Endothelial cell (in vitro differentiated cells): ENCODE results near the gene RMP24.

ENCODE experiments used
- DNase-seq: peaks from one replicate; pipeline ENCODE4 v3.0.0; 2021; ENCODE audit warnings: low spot score
- H3K27ac Mint-ChIP-seq: one replicate; pipeline ENCODE4 v1.8.0; 2021; ENCODE audit warnings: mixed read lengths, inconsistent platforms; ENCODE audit not compliant: unreplicated experiment
- H3K27me3 Mint-ChIP-seq: one replicate; pipeline ENCODE4 v1.8.0; 2021; ENCODE audit warnings: mild to moderate bottlenecking, moderate library complexity, mixed read lengths, inconsistent platforms; ENCODE audit not compliant: unreplicated experiment
- H3K36me3 Mint-ChIP-seq: one replicate; pipeline ENCODE4 v1.8.0; 2021; ENCODE audit warnings: mild to moderate bottlenecking, low read depth, mixed read lengths, inconsistent platforms; ENCODE audit not compliant: unreplicated experiment
- H3K4me1 Mint-ChIP-seq: one replicate; pipeline ENCODE4 v1.8.0; 2021; ENCODE audit warnings: mild to moderate bottlenecking, mixed read lengths, inconsistent platforms; ENCODE audit not compliant: unreplicated experiment
- H3K4me3 Mint-ChIP-seq: one replicate; pipeline ENCODE4 v1.8.0; 2021; ENCODE audit warnings: mild to moderate bottlenecking, mixed read lengths, inconsistent platforms; ENCODE audit not compliant: unreplicated experiment
- H3K9me3 Mint-ChIP-seq: one replicate; pipeline ENCODE4 v1.8.0; 2021; ENCODE audit warnings: mixed read lengths, inconsistent platforms; ENCODE audit not compliant: unreplicated experiment
- TF ChIP-seq, protein P1 (sequence below): fragments of 200-600 bp; sonication (generic); IDR thresholded peaks from one replicate; pipeline ENCODE4 v1.5.0; 2021; ENCODE audit warnings: antibody characterized with exemption; ENCODE audit not compliant: unreplicated experiment

Gene RMP24

DNA sequence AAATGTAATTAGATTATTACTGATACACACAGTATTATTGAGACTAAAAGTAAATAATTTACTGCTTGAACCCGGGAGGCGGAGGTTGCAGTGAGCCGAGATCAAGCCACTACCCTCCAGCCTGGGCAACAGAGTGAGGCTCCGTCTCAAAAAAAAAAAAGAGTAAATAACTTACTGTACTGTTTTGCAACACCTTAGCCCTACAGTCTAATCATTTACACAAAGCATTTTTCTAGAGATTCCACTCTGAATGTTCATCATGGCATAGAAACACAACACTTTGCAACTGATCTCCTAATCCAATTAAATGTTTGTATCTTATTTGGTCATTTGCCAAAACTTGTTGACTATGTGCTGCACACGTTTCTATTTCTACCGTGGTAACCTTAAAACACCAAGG, 23.4 kb upstream of the RMP24 start:
- peak overlapping the region; percentile 84 for H3K4me3 Mint-ChIP-seq

DNA sequence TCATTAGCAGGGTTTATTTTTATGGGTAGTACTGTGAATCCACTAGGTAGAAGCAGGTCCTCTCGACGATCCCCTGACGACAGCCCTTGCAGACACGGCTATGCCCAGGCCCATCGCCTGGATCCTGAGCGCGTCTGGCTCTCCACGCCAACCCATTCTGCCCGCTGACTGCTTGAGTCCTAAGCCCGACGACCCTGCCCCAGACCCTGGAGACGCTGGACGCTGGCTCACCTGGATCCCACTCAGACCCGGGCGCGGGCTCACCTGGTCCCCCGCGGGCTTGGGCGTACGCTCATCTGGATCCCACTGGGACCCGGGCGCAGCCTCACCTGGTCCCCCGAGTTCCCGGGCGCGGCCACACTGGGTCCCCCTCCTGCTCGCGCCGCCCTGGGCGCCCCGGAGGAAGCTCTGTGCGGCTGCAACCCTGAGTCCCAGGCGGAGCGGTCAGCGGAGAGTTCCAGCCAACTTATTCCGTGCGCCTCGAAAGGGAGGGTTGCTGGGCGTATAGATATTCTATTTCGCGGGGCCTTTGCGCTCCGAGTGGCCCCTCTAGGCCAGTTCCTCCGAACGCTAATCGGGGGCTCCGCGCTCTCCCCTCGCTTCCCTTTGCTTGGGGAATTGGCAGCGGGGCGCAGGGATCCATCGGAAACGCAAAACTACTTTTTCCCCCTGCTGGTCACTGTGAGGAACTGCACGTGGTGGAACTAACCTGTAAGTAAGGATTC, 22.4 kb upstream of the RMP24 start:
- no peak overlapping the region for H3K27ac Mint-ChIP-seq
- DNase-seq = peak; percentile 61
- no peaks in the 10 kb centered on the region for H3K27me3 Mint-ChIP-seq
- peak overlapping the region; percentile 88 for H3K4me3 Mint-ChIP-seq
- no peaks in the 10 kb centered on the region for H3K4me1 Mint-ChIP-seq
- H3K36me3 Mint-ChIP-seq = no peaks in the 10 kb centered on the region
- TF ChIP-seq, protein P1, sequence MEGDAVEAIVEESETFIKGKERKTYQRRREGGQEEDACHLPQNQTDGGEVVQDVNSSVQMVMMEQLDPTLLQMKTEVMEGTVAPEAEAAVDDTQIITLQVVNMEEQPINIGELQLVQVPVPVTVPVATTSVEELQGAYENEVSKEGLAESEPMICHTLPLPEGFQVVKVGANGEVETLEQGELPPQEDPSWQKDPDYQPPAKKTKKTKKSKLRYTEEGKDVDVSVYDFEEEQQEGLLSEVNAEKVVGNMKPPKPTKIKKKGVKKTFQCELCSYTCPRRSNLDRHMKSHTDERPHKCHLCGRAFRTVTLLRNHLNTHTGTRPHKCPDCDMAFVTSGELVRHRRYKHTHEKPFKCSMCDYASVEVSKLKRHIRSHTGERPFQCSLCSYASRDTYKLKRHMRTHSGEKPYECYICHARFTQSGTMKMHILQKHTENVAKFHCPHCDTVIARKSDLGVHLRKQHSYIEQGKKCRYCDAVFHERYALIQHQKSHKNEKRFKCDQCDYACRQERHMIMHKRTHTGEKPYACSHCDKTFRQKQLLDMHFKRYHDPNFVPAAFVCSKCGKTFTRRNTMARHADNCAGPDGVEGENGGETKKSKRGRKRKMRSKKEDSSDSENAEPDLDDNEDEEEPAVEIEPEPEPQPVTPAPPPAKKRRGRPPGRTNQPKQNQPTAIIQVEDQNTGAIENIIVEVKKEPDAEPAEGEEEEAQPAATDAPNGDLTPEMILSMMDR = peak; percentile 99
- no peaks in the 10 kb centered on the region for H3K9me3 Mint-ChIP-seq

More for the DNA sequence above, 23.4 kb upstream of the RMP24 start:
- DNase-seq = no peak
- TF ChIP-seq, protein P1 = no peak
- Mint-ChIP-seq H3K27me3 (no peaks in the 10 kb centered on the region), H3K4me1 (no peaks in the 10 kb centered on the region), H3K36me3 (no peaks in the 10 kb centered on the region), H3K9me3 (no peaks in the 10 kb centered on the region), H3K27ac (no peak overlapping the region)

DNA sequence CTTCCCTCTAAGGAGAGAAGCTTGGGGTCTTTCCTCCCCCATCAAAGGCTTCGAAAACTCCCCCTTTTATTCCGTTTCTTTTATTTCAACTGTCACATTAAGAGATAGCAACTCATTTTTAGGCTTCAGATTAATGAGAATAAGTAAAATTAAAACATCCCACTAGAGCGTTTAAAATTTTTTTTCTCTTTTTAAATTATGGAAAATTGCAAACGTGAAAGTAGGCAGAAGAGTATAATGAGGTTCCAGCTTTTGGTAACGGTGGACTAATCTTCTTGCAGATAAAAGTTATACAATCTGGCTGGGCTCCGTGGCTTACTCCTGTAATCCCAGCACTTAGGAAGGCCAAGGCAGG, 21.9 kb upstream of the RMP24 start:
- H3K4me1 Mint-ChIP-seq = no peaks in the 10 kb centered on the region
- H3K36me3 Mint-ChIP-seq = no peaks in the 10 kb centered on the region
- H3K9me3 Mint-ChIP-seq = no peaks in the 10 kb centered on the region
- no peak for DNase-seq
- H3K4me3 Mint-ChIP-seq = peak overlapping the region; percentile 88
- H3K27me3 Mint-ChIP-seq = no peaks in the 10 kb centered on the region
- TF ChIP-seq, protein P1 = peak; percentile 1
- no peak overlapping the region for H3K27ac Mint-ChIP-seq

DNA sequence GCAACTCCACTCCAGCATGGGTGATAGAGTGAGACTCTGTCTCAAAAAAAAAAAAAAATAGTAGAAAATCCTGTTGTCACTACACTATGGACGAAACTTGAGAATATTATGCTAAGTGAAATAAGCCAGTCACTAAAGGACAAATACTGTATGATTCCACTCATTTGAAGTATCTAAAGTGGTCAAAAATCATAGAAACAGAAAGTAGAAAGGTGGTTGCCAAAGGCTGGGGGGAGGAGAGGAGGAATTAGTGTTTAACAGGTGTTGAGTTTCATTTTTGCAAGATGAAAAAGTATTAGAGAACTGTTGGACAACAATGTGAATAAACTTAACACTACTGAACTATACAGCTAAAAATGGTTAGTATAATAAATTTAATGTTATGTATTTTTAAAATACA, 18.8 kb upstream of the RMP24 start:
- no peak for DNase-seq
- TF ChIP-seq, protein P1 = no peak
- no peaks in the 10 kb centered on the region for H3K9me3 Mint-ChIP-seq
- no peaks in the 10 kb centered on the region for H3K4me1 Mint-ChIP-seq
- no peaks in the 10 kb centered on the region for H3K27me3 Mint-ChIP-seq
- no peak overlapping the region for H3K27ac Mint-ChIP-seq
- H3K36me3 Mint-ChIP-seq = no peaks in the 10 kb centered on the region
- H3K4me3 Mint-ChIP-seq = no peak overlapping the region

DNA sequence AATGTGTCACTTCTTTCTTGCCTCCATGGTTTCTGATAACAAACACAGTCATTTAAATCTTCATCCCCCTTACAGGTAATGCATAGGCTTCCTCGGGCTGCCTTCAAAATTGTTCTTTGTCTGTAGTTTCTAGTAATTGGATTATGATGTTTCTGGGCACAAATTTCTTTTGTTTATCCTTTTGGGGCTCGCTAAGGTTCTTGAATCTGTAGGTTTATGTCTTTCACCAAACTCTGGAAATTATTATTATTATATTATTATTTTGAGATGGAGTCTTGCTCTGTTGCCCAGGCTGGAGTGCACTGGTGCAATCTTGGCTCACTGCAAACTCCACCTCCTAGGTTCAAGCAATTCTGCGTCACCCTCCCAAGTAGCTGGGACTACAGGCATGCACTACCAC, 16.3 kb upstream of the RMP24 start:
- no peak overlapping the region for H3K4me3 Mint-ChIP-seq
- no peaks in the 10 kb centered on the region for H3K9me3 Mint-ChIP-seq
- H3K4me1 Mint-ChIP-seq = no peaks in the 10 kb centered on the region
- peaks cover 5% of the 10 kb centered on the region for H3K36me3 Mint-ChIP-seq
- TF ChIP-seq, protein P1 = no peak
- DNase-seq = no peak
- no peak overlapping the region for H3K27ac Mint-ChIP-seq
- H3K27me3 Mint-ChIP-seq = no peaks in the 10 kb centered on the region
